CMK (cell line): ENCODE data around the gene ATP8B3.
"Not testable (repeated sequence)": the region's sequence is repeated elsewhere in the genome, so short reads cannot be mapped to it uniquely, and the experiment has no call there.

ENCODE experiments used
- DNase-seq: peaks from one replicate; pipeline ENCODE4 v3.0.0-alpha.2; 2010; ENCODE audit warnings: low read depth

ATP8B3 gene

DNA sequence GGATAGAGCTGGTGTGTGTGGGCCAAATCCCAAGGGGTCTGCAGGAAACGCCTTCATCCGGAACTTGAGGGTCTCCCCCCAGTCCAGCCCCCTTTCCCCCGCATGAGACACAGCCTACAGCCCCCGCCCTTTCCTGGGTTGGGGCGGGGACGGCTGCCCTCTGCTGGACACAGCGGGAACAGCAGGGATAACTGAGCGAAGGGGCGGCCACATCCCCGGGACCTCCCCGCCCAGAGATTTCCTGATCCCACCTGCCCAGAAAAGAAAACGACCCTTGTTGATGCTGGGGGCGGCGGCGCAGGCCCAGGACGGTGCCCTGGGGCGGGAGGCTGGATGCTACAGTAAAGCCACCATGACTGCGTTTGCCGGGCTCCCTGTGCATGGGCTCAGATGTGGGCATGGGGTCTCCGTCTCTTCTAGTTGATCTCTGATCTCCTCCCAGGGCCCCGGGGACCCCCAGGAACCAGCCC is 44.6 kb downstream of the ATP8B3 start:
- DNase-seq, result no peak

DNA sequence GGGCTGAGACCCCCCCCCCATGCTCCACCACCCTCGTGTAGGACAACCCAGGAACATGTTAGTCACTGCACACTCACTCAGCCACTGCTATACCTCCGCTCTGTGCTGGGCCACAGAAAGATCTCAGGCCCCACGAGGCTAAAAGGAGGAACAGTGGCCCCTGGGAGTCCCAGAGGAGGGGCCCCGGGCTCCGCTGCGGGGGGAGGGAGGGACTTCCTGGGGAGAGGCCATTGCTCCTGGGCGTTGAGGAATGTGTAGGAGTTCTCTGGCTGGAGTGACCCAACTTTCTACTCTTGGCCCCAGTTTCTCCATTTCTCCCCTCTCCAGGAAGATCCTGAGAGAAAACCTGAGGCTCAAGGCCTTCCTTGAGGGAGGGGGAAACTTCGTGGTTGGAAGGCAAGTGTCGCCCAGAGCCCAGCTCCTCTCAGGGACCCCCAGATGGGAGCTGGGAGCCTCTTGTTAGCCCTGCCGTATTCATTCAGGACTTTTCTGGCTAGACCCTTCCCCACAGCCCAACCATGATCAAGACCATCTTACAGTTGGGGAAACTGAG is 45.2 kb downstream of the ATP8B3 start:
- DNase-seq, result no peak

DNA sequence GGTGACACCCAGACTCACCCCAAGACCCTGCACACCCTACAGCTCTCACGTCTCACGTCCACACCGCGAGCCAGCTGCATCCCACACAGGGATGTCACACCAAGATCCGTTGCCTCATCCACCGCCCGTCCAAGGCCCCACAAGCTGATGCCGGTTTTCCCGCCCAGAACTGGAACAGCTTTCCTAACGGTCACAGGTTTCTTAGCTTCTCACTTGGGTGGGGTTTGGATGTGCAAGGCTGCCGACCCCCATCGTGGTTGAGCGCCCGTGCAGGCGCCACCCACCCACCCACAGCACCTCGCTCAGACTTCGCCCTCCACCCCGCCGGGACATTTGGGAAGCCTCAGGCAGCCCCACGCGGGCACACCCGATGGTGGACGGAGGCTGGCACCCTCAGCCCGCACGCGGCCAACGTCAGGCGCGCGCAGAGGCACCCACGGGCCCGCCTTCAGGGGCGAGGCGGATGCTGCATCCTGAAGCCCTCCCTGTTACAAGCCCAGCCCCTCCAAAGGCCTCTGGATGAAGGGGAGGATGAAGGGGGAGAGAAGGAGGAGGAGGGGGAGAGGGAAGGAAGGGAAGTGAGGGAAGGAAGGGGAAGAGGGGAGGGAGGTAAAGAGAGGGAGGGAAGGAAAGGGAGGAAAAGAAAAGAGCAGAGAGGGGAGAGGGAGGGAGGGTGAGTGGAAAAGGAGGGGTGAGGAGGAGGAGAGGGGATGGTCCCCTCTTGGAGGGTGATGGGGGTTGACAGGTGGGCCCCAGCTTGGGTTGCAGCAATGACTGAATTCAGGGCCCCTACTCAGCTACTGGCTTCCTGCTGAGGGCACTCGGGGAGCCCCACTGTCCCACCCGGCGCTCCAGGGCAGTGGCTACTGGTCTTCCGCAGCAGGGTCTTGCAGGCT is 45.9 kb downstream of the ATP8B3 start:
- DNase-seq, result no peak

DNA sequence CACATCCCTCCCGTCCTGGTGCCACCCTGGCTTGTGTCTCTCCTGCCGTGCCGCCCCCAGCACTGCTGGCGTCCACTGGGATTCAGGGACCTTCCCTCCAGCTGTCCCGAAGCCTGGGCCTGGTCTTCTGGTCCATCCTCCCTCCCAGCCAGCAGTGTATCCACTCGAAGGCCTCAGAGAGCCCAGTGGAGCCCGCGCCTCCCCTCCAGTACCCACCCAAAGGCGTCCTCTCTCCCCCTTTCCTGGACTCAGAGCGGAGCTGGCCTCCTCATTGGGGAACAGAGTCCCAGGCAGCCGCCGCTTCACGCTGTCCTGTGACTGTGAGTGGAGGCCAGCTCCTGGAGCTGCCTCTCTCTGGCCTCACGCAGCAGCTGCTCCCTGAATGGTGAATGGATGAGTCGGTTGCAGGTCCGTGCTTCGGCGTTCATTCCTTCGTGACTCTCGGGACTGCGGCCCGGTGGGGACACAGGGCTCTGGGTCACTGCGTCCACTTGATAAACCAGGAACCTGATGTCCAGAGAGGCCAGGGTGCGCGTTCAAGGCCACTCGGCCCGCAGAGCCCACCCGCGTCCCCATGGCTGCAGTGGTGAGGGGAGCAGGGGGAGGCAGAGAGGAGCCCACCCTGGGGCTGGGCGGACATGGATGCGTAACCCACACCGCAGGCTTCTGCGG is 46.7 kb downstream of the ATP8B3 start:
- no peak for DNase-seq

DNA sequence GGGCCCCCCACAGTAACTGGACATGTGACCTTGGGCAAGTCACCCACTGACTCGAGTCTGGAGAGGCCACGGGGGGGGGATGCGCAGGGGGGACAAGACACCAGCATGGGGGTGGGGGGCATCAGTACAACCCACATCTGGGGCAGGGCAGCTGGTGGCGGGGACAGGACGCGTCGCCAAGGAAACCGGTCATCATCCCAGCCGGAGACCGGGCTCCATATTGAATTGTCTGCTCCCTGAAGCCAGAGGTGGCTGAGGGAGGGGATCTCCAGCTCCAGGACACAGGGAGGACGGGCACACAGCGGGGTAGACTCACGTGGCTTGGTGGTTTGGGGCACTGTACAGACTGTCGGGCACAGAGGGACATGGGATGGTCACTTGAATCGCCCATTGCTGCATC is 47.3 kb downstream of the ATP8B3 start:
- no peak for DNase-seq

DNA sequence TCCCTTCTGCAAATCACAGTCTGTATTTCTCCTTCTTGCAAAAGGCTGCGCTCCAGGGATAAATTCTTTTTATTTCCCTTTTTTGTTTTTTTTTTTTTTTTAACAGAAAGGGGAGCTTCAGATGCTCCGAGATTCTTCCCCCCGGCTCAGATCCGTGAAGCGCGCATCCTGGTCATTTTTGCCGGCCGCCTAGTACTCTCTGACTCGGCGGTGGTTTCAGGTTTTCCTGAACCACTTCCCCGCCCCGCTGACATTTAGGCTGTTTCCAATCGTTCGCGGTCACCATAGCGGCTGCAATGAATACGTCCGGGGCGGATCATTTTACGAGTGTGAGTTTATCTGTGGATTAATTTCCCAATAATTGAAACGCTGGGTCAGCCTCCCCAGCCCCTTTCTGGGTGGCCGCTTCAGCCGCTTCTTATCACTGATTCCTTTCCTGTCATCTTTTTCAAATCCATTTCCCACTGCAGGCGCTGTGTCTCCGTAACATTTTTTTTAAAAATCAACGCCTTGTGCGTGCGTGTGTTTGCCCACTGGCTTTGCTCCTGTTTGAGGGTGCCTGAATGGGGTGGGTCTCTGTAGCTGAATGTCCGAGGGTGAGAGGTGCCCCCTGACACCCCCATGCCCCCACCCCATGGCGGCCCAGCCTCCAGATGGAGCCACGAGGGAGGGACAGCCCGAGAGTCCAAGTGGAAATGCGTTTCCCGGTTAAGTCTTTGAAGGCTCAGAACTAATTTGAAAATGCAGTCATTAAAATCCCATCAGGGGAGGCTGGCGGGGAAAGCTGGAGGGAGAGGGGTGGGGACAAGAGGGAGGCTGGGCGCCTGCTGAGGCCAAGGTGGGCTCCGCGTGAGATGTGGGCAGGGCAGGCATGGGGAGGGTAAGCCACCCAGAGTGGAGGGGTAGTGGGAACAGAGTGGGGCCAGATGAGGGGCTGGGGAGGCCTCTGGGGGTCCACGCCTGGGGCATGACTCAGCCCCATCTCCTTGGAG is 48.1 kb downstream of the ATP8B3 start:
- DNase-seq, result no peak

DNA sequence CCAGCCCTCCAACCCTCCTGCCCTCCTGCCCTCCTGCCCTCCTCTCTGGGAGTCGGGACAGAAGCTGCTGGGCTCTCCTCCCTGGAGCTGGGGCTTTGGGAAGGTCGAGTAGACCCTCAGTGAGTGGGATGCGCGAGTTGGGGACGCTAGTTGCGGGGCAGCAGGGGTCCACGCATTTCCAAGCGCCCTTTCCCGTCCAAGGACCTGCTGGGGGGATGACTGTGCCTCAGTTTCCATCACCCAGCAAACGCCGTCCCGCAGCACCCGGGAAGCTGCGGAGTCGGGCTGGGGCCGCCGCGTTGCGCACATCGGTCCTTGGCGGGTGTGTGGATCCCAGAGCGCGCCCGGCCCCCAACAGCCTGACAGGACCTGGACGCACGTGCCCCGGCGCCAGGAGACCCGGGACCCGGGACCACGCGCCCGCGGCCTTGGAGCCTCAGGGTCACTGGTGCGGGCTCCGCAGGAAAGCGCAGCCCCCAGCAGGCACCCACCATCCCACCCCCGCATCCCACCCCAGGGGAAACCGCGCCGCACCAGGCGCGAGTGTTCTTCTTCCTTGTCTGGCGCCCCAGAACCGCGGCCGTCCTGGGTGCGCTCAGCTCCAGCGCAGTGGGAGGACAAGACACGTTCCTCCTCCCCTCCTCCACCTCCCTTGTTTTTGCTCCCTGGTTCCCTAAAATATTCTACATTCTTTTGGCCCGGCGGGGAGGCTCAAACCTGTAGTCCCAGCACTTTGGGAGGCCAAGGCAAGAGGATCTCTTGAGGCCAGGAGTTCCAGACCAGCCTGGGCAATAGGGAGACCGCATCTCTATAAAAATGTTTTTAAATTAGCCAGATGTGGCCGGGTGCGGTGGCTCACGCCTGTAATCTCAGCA is 49.6 kb downstream of the ATP8B3 start:
- DNase-seq, result no peak

DNA sequence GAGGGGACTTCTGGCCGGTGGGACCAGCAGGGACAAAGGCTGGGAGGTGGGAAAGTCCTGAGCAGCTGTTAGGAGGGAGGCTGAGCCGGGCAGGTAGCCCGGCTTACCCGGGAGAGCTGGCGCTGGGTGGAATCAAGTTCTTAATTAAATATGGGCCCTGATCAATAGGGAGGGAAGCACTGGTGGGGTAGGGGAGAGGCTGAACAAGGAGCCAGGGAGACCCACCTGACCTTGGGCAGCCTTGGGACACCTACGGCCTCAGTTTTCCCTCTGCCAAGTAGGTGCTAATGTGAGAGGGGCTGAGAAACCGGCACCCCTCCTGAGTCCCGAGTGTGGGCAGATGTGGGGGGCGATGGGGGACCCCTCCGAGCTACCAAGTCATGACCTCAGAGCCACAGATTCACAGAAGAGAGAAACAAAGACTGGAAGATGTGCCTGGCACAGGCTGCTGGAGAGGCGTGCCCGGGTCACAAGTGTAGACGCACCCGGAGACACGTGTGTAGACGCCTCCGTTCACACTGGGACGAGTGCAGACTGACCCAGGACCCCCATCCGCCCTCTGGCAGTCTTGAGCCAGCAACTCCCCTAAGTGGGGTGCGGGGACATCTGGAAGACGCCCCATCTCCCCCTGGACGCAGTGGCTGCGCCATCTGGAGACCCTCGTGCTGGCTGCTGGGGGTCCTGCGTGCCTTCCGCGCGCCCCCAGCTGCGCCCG is 50.4 kb downstream of the ATP8B3 start:
- no peak for DNase-seq

DNA sequence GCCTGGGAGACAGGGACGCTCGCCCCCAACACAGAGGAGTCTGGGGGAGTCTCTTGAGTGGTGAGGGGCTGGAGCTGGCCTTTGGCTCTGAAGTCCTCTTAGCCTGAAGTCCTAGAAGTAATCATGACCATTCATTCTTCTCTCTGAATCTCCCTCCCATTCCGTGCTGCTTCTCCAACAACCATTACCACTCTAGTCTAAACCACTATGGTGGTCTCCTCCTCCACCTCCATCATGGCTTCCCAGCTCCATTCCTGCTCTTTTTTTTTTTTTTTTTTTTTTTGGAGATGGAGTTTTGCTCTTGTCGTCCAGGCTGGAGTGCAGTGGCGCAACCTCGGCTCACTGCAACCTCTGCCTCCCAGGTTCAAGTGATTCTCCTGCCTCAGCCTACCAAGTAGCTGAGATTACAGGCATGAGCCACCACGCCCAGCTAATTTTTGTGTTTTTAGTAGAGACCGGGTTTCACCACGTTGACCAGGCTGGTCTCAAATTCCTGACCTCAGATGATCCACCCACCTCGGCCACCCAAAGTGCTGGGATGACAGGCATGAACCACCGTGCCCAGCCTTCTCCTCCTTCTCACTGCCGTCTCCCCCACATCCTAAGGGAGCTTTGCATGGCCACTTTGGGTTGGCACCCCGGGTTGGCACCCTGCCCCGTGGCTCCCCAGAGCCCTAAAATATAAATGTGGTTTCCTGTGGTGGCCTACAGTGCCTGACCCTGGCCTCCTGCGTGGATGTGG is 51.1 kb downstream of the ATP8B3 start:
- DNase-seq, result not testable (repeated sequence)

DNA sequence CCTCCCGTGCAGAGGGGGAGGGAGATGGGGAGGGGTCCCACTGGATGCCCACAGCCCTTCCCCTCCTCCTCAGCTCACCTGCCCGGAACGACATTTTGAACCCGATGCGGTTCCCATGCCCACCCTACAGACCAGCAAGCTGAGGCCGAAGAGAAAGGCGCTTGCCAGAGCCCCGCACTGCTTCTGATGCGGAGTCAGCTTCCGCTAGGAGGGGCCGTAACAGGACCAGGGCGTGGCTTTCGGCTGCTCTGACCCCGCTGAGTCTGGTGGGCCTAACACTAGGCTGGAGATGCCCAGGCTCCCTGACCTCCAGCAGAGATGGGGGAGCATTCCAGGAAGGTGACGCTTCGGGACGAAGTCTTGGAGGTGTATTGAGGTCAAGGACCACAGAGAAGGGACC is 52.1 kb downstream of the ATP8B3 start:
- DNase-seq, result no peak

DNA sequence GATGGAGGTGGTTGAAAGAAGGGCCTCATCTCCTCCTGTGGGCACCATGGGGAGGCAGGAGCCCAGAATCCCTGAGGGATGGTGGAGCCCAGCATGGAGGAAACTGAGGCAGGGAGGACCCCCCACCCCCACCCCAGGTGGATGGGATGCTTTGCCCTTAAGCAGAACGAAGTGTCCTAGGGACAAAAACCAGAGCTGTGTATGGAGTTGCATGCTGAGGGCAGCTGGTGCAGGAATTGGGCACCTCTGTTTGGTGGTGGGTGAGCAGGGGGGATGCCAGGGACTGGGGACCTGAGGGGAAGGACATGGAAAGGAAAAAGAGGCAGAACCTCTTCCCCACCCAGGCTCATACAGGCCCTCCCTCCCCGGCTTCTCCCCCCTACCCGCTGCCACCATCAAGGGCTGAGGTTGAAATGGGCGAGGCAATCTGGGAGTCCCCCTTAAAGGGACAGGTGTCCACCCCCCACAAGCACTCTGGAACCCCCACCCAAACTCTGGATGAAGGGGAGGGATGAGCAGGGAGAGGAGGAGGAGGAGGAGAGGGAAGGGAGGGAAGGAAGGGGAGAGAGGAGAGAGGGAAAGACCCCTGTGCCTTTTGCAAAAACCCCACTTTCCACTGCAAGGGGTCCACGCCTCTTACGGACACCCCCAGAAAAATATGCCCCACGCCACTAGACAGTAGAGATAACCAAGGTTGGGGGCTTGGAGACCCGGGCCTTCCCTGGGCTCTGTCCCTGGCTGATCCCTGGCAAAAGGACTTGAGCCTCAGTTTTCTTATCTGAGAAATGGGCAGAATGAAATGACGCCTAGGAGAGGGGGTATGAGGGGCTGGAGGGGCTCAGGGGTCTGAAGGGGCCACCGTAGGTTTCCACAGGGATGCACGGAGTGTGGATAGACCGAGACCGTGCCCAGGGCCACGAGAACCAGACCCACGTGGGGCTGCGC is 52.8 kb downstream of the ATP8B3 start:
- no peak for DNase-seq

DNA sequence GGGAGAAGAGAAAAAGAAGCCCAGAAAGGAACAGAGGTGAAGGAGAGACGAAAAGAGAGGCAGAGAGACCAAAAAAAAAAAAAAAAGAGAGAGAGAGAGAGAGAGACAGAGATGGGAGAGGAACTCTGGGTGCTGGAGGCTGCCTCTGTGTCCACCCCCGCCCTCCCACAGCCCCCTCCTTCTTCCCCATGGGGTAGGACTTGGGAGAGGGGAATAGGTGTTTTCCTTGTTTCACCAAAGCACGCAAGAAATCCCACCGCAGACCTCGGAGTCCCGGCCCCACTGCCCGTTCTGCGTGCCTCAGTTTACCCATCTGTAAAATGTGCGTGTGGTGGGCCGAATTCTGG is 53.9 kb downstream of the ATP8B3 start:
- no peak for DNase-seq

DNA sequence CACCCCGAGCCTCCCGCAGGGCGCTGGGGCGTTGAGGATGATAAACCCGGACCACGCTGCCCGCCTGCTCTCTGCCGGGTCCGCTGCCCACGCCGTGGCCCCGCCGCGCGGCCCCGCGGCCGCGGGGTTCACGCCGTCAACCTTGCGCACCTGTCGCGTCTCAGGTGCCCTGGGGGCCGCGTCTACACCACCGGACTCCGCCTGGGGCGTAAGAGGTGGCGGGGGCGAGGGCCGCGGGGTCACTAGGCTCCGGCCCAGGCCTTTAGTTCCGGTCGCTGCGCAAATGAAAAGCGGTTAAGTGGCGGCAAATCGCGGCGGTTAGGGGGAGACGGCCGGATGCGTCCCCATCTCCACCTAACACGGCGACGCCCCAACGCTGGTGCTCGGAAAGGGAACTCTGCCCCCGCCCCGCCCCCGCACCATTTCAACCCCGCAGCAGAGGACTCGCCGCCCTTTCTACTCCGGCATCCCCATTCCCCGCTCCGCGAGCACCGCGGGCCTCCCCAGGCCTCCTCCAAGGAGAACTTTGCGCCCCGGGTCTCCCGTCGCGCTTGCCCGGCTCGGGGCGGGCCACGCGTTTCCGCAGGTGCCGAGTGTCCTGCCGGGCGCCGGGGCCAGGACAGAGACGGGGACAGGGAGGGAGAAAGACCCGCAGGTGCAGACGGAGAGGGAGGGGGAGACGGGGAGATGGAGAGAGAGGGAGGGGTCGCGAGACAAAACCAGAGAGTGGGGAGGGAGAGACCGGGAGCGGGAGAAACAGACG is 54.4 kb downstream of the ATP8B3 start:
- no peak for DNase-seq

DNA sequence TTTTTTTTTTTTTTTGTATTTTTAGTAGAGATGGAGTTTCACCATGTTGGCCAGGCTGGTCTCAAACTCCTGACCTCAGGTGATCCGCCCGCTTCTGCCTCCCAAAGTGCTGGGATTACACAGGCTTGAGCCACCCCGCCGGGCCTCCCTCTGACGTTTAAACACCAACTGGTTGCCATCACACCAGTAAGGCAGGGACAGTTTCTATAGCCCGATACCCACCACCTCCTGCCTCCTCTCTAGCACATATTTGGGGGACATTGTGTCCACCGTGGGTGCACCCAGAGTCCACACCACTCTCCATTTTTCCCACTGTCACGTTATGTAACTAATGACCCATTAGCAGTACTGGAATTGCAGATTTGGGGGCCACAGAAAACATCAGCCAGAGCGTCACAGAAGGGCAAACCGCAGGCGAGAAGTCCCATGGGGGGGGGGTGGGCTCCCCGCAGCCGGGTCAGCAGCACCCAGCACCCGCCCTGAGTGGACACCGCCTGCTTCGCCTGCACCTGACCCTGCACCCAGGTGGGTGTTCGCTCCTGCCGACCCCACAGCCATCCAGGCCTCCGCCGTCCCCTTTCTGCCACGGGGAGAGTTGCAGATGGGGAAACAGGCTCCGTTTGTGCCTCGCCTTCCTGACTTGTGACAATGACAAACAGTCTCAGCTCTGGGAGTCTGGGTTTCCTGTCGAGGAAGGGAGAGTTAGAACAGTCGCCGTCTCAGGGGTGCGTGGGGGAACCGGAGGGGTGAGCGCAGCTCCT is 55.2 kb downstream of the ATP8B3 start:
- no peak for DNase-seq

DNA sequence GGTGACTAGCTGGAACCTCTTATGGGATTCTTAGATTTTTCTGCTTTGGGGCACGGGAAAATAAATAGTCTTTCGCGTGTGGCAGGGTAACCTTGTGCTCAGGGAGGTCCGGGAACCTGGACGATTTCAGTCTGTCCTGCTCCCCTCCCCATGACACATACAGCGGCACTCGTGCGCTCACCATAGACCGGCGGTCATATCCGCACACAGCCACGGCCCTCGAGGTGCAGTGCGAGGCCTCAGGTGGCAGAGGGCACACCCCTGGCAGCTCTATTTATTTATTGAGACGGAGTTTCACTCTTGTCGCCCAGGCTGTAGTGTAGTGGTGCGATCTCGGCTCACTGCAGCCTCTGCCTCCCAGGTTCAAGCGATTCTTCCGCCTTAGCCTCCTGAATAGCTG is 55.8 kb downstream of the ATP8B3 start:
- no peak for DNase-seq

DNA sequence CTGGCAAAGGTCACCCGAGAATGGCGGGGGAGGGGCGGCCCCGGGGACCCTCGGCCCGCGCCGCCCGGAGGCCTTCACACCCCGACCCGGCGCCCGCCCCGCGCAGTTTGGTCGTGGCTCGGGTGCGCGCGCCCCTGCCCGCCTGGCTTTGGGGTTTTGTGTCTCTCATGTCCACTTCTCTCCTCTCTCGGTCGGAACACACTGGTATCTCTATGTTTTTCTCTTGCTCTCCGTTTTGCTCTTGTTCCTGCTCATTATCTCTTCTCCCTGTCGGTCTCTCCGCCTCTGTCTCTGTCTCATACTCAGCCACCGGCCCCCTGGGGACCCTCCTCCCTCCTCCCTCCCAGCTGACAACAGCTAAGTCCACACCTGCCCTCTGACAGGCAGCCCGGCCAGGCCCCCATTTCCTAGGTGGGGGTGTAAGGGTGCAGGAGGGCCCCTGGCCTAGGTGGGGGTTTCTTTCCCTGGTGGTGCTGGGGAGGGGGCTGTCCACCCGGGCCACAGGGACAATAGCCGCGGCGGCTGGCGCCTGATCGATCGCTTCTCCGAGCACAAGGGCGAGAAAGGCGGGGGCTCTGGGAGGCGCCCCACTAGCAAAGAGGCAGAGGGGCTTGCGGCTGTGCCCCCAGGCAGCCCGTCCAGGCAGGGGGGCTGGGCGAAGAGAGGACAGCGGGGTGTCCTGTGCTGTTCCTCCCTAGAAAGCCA is 56.5 kb downstream of the ATP8B3 start:
- DNase-seq, result no peak
